ENCODE measurements around the gene VWF.

VWF gene

DNA sequence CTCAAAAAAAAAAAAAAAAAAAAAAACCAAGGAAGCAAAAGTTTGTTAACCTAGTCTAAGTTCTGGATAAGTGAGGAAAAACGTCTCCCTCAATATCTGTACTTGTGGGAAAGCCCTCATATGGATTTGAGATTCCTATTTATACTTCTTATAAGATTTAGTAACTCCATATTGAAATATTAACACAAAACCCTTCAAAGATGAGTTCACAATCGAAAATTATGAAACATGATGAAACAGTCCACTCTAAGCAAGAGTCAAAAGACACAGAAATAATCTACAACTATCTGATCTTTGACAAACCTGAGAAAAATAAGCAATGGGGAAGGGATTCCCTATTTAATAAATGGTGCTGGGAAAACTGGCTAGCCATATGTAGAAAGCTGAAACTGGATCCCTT is 25.2 kb downstream of the VWF start:
- DNase-seq = no peak

- DNase-seq = no peak
These were observed 27.1 kb downstream of the VWF start for GRCh38 chr12:6097411-6097810.

DNA sequence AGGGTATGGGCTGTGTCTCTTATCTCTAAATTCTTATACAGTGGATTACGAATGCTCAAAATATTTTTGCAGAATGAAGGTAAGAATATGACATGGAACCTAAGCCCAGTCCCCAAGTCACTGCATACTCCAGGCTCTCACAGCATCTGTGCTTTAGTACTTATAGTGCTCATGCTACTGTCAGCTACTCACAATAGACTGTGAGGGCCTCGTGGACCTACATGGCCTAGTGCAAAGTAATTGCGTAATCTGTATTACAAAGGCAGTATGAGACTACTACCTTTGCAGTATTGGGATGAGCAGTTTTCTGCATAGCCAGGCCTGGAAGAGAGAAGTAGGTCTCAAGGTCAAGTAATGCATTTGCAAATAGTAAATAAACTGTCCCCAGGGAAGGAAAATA is 27.9 kb downstream of the VWF start:
- no peak for DNase-seq

- no peak for DNase-seq
These were observed 29.2 kb downstream of the VWF start for GRCh38 chr12:6095269-6095668.

- DNase-seq = no peak
These were observed 30.7 kb downstream of the VWF start for GRCh38 chr12:6093764-6094163.

DNA sequence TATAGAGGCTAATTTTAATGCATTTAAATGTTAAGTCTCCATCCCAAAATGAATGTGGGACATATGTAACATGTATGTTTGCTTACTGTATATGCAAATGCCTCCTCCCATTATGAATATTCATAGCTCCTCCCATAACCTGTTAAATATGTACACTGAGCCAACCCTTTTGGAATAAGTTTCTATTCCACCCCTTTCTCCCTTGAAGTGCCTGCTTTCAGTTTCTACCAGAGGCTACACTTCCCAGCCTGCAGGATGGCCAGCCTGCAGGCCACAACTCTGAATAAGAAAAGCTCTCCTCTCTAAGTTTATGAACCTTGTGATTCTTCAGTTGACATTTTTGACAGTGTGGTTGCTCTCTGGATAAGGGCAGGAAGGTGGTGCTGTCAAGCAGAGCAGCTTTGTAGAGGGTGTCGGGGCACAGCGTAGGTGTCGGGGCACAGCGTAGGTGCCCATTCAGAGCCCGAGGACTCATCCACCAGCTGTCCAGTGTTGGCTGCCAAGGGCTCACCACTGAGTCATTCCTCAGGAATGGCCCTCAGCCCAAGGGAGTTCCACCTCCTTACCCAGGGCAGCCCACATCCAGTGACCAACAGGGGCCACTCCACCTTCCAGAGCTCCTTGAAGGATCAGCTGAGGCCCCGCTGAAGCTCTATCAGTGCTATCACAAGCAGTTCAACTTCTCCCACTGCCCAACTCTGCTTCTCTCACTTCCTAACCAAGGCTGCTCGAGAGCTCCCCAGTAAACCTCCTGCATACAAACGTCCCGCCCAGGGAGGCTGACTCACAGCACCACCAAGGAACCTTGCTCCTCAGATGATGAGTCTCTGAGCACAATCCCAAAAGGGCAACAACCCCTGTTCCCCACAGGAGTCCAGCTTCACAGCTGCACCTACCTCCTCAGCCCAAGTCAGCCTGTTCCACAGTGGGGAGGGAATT is 31.4 kb downstream of the VWF start:
- DNase-seq = no peak

DNA sequence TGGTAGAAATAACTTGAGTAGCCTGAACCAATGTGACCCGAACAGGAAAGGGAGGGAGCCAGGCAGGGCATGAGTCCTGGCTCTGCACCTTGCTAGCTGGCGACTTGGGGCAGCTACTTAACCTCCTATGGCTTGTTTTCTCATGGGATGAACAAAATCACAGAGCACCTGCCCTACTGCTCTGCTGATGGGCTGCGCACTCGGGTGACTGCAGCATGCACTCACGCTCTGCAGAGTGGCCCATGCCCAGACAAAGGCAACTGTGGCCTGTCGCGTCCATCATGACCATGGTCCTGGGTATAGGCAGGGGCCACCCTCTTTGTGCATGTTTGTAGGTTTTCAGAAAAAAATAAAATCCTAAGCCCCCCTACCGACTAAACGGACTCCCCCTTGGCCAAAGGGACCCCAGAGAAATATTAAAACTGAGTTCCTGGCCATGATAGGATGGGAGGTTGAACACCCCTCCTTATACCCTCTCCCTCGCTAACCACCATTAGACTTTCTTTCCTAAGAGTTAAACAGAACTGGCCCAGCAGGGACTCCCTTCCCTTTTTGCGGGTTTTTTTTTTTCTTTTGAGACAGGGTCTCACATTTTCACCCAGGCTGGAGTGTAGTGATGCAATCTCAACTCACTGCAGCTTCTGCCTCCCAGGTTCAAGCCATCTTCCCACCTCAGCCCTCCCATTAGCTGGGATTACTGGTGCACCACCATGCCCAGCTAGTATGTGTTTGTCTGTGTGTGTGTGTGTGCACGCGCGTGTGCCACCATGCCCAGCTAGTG is 32.5 kb downstream of the VWF start:
- no peak for DNase-seq

- DNase-seq = no peak
These were observed 33.7 kb downstream of the VWF start for GRCh38 chr12:6090803-6091202.

DNA sequence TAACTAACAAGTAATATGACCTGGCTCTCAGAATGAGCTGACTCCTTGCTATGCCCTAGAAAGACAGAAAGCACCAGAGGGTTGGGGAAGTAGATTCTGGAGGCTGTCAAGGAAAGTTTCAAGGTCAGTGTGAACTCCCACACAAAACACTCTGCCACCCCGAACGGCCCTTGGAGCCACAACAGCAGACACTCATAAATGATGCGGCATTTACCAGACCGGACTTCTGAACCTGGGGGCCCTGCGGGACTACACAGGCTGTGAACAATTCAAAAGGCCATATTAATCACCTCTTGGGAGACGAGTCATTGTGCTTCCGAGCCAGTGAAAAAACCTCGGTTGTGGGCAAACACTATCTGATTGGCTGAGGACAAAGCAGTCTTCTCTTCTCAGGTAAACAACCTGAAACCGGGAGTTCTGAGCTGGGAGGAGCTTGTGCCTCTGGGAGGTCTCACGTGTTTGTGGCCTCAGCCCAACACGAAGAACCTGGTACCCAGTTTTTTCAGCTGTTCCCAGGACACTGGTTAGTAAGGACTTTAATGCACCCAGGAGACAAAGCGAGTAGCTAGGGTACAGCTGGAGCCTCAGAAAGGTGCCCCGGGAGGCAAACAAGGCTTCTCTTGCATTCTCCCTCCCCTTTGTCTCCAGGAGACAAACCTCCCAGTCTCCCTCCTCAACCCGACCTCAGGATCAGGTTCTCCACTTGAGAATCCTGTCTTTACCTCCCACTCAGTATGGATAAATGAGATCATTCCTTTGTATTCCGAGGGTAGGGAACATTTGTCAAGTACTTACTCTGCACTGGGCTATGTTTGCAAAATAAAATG is 35.3 kb downstream of the VWF start:
- peak; percentile 26 for DNase-seq

GRCh38 chr12:6086316-6086715 is 38.2 kb downstream of the VWF start:
- no peak for DNase-seq

DNA sequence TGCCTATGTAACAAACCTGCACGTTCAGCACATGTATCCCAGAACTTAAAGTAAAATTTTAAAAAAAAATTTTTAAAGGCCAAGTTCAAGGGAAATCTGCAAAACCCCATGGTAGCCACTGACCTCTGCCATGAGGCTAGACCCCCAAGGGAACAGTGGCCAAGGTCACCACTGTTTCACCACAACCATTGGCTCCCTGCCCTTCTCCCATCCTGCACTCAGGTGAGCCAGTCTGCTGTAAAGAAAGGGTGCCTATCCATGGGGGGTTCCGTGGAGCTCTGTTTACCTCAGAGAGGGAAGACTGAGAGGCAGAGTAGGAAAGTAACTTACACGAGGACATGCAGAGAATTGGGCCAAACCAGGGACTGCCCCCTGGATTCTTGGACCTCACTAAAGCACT is 38.6 kb downstream of the VWF start:
- no peak for DNase-seq

GRCh38 chr12:6084969-6085450 is 39.5 kb downstream of the VWF start:
- DNase-seq = no peak

- no peak for DNase-seq
These were observed 40.1 kb downstream of the VWF start for GRCh38 chr12:6084261-6084968.

GRCh38 chr12:6083601-6084000 is 40.9 kb downstream of the VWF start:
- no peak for DNase-seq

DNA sequence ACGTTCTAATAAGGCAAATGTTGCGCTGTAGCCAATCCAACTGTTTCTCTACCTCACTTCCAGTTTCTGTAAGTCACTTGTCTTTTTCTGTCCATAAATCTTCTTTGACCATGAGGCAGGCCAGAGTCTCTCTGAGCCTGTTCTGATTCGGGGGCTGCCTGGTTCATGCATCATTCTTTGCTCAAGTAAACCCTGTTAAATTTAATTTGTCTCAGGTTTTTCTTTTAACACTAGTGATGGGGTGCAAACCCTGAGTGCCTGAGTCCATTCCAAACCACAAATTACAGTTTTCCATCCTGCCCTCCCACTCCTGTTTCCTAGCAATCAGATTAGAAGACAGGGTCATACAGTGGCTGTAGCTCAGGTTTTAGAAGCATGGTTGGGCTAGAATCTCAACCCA is 41.9 kb downstream of the VWF start:
- no peak for DNase-seq

GRCh38 chr12:6080149-6081045 is 44.1 kb downstream of the VWF start:
- no peak for DNase-seq

- no peak for DNase-seq
These were observed 45.9 kb downstream of the VWF start for GRCh38 chr12:6078398-6079096.

DNA sequence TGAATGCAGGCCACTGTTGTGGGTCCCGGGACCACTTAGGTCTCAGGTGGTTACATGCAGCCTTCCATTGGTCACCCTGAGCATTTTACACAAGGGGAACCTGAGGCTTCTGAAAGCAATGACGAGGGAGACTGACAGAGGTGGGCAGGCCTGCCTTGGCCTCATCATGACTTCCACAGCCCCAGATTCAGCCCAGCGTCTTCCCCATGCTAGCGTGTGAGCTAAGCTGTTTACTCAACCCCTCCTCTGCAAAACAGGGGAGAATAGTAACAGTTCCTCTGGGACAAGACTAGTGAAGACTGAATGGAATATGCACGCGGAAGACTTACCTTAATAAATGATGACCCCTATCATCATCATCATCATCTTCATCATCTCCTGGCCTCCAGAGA is 46.8 kb downstream of the VWF start:
- no peak for DNase-seq

DNA sequence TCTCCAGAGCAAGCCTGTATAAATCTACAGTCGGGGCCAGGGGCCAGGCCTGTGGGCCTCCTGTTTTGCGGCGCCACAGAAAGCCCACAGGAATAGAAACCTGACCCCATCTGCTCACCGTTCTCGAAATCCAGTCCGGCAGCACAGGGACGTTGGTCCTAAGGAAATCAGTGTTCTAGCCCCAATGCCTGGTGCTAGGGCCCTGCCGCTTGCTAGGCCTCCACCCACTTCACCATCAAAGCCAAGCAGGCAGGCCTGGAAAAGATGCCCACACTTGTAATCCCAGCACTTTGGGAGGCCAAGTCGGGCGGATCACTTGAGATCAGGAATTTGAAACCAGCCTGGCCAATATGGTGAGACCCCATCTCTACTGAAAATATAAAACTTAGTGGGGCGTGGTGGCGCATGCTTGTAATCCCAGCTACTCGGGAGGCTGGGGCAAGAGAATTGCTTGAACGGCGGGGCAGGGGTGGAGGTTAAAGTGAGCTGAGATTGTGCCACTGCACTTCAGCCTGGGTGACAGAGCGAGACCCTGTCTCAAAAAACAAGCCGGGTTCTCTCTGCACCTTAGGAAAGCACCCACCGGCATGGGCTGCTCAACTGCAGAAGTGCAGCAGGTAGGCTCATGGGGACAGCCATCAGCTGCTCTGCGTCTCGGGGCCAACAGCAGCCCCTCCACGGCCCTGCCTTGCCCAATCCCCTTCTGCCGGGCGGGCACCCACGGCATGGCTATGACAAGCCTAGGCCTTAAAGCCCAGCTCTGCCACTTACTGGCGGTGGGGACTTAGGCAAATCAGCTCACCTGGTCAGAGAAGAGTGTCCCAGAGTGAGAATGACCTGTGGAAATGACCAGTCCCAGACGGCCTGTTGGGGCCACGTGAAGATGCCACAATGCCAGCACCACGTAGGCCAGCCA is 47.4 kb downstream of the VWF start:
- DNase-seq = no peak

GRCh38 chr12:6076346-6076745 is 48.1 kb downstream of the VWF start:
- no peak for DNase-seq
